Measurements from ENCODE around the gene APC.

APC gene

GRCh38 chr5:112795342-112795741 lies 57.7 kb downstream of the APC start:
- Histone ChIP-seq H3K4me3 (replicated peaks; ENCODE audit: insufficient read depth, low read length) (no peak overlapping the region), H3K27ac (replicated peaks) (no peak overlapping the region), H3K27me3 (ENCODE audit: insufficient read depth, poor library complexity, severe bottlenecking) (no peaks in the 10 kb centered on the region)
- TF ChIP-seq CTCF (IDR thresholded peaks at IDR 0.05; ENCODE audit: insufficient read depth, low read length): no peak
- no peak for TF ChIP-seq REST (IDR thresholded peaks at IDR 0.05; ENCODE audit: insufficient replicate concordance, low read depth)
- no peak for TF ChIP-seq SPI1 (IDR thresholded peaks at IDR 0.05; ENCODE audit: borderline replicate concordance, low read depth)
- no peak for TF ChIP-seq GABPA (IDR thresholded peaks at IDR 0.05; ENCODE audit: low read depth)
- TF ChIP-seq POLR2AphosphoS5 (IDR thresholded peaks at IDR 0.05; ENCODE audit: low read depth): no peak
- no peak for DNase-seq (ENCODE audit: low read depth in 1 of 2, low spot score in 1 of 2)

- no peak for TF ChIP-seq POLR2AphosphoS5 (IDR thresholded peaks at IDR 0.05; ENCODE audit: low read depth)
- no peak for DNase-seq (ENCODE audit: low read depth in 1 of 2, low spot score in 1 of 2)
- Histone ChIP-seq H3K4me3 (replicated peaks; ENCODE audit: insufficient read depth, low read length) (no peak overlapping the region), H3K27me3 (ENCODE audit: insufficient read depth, poor library complexity, severe bottlenecking) (no peaks in the 10 kb centered on the region), H3K27ac (replicated peaks) (no peak overlapping the region)
Observed at GRCh38 chr5:112795944-112796678, 58.4 kb downstream of the APC start.

GRCh38 chr5:112799661-112800060 lies 62.0 kb downstream of the APC start:
- H3K27ac ChIP-seq (replicated peaks): no peak overlapping the region

More at GRCh38 chr5:112799661-112800060, 62.0 kb downstream of the APC start:
- TF ChIP-seq POLR2AphosphoS5 (IDR thresholded peaks at IDR 0.05; ENCODE audit: low read depth): no peak
- TF ChIP-seq GABPA (IDR thresholded peaks at IDR 0.05; ENCODE audit: low read depth): no peak
- no peak for TF ChIP-seq REST (IDR thresholded peaks at IDR 0.05; ENCODE audit: insufficient replicate concordance, low read depth)
- no peak for TF ChIP-seq CTCF (IDR thresholded peaks at IDR 0.05; ENCODE audit: insufficient read depth, low read length)
- no peak for TF ChIP-seq SPI1 (IDR thresholded peaks at IDR 0.05; ENCODE audit: borderline replicate concordance, low read depth)
- no peak overlapping the region for H3K4me3 ChIP-seq (replicated peaks; ENCODE audit: insufficient read depth, low read length)
- no peaks in the 10 kb centered on the region for H3K27me3 ChIP-seq (ENCODE audit: insufficient read depth, poor library complexity, severe bottlenecking)
- no peak for DNase-seq (ENCODE audit: low read depth in 1 of 2, low spot score in 1 of 2)

All from HL-60 (cell line).